ENCODE measurements around the gene HBS1L. TPM values are rescaled to one million over a fixed set of nuclear protein-coding genes. Genes with fewer than 3 reads are reported as not detected.

Gene HBS1L
- polyA plus RNA-seq (2013) = 46.7 and 47.3 TPM in 2 replicates

GRCh38 chr6:135054569-135055498 is at the start of gene HBS1L:
TSS of gene HBS1L (minus strand) at chr6:135054822. CDS start at chr6:135054691, 131 bp downstream.
- peak within 1 kb of the TSS; percentile 78 for H3K4me2 ChIP-seq (ENCODE audit: low read length)
- peak within 1 kb of the TSS; percentile 99 for H3K9ac ChIP-seq (ENCODE audit: low read length)
- H3K79me2 ChIP-seq (ENCODE audit: control insufficient read depth, insufficient read depth, low read length, poor library complexity) = peaks cover 8% of the 10 kb centered on the region
- H4K8ac ChIP-seq (ENCODE audit: low read depth, low read length) = peak within 1 kb of the TSS; percentile 99
- H3K36me3 ChIP-seq (ENCODE audit: control insufficient read depth in 1 of 2, insufficient read depth in 2 of 2, low read length in 2 of 2) = no peaks in the 10 kb centered on the region
- H3K23ac ChIP-seq (ENCODE audit: low read length) = no peak within 1 kb of the TSS
- peak within 1 kb of the TSS; percentile 94 for H3K4me3 ChIP-seq (ENCODE audit: low read depth, low read length)
- H2AFZ ChIP-seq (ENCODE audit: insufficient read depth, low read length, poor library complexity) = peak within 1 kb of the TSS; percentile 79
- peak within 1 kb of the TSS; percentile 98 for H4K12ac ChIP-seq (ENCODE audit: low read depth, low read length)
- DNase-seq = peak; percentile 99 to 100
- H2BK5ac ChIP-seq (ENCODE audit: low read depth, low read length, poor library complexity) = peak within 1 kb of the TSS; percentile 34
- no peak within 1 kb of the TSS for H2BK12ac ChIP-seq (ENCODE audit: low read length)
- WGBS (ENCODE audit: extremely low coverage, insufficient coverage, insufficient read length) = no CpG with 5 or more reads among the region's 53 CpGs
- peak within 1 kb of the TSS; percentile 82 for H4K91ac ChIP-seq (ENCODE audit: low read depth, low read length)
- peaks cover 0 to 4% of the 10 kb centered on the region in 2 experiments for H3K4me1 ChIP-seq (ENCODE audit: control insufficient read depth in 1 of 2, insufficient read depth in 2 of 2, low read length in 2 of 2)
- peak within 1 kb of the TSS; percentile 74 for H2BK120ac ChIP-seq (ENCODE audit: insufficient read depth, low read length, poor library complexity)
- peak within 1 kb of the TSS; percentile 92 for H2AK5ac ChIP-seq (ENCODE audit: low read length)
- peak within 1 kb of the TSS; percentile 91 for H3K14ac ChIP-seq (ENCODE audit: low read length)
- peak within 1 kb of the TSS; percentile 44 for H3K27ac ChIP-seq (ENCODE audit: low read depth, low read length)
- peaks cover 8% of the 10 kb centered on the region for H3K79me1 ChIP-seq (ENCODE audit: low read length)
- no peaks in the 10 kb centered on the region for H3K27me3 ChIP-seq (ENCODE audit: insufficient read depth, low read length)
- H3K9me3 ChIP-seq (ENCODE audit: insufficient read depth, low read depth, low read length) = no peaks in the 10 kb centered on the region
- H3K18ac ChIP-seq (ENCODE audit: low read length) = peak within 1 kb of the TSS; percentile 72
- H3K4ac ChIP-seq (ENCODE audit: low read depth, low read length) = peak within 1 kb of the TSS; percentile 85

- no peaks in the 10 kb centered on the region for H3K79me2 ChIP-seq (ENCODE audit: control insufficient read depth, insufficient read depth, low read length, poor library complexity)
These were observed 49.6 kb upstream of the HBS1L start for GRCh38 chr6:135104199-135104598.

GRCh38 chr6:135102191-135102590 is 47.6 kb upstream of the HBS1L start:
- no peak for DNase-seq
- Histone ChIP-seq H3K18ac (ENCODE audit: low read length) (no peak overlapping the region), H2AK5ac (ENCODE audit: low read length) (no peak overlapping the region), H3K4me3 (ENCODE audit: low read depth, low read length) (no peak overlapping the region), H4K8ac (ENCODE audit: low read depth, low read length) (no peak overlapping the region), H3K4me2 (ENCODE audit: low read length) (no peak overlapping the region), H3K79me1 (ENCODE audit: low read length) (no peaks in the 10 kb centered on the region), H3K9ac (ENCODE audit: low read length) (no peak overlapping the region), H4K12ac (ENCODE audit: low read depth, low read length) (no peak overlapping the region), H3K4me1 (ENCODE audit: control insufficient read depth in 1 of 2, insufficient read depth in 2 of 2, low read length in 2 of 2) (no peaks in the 10 kb centered on the region), H3K36me3 (ENCODE audit: control insufficient read depth in 1 of 2, insufficient read depth in 2 of 2, low read length in 2 of 2) (no peaks in the 10 kb centered on the region), H3K4ac (ENCODE audit: low read depth, low read length) (no peak overlapping the region), H3K79me2 (ENCODE audit: control insufficient read depth, insufficient read depth, low read length, poor library complexity) (no peaks in the 10 kb centered on the region), H3K9me3 (ENCODE audit: insufficient read depth, low read depth, low read length) (no peaks in the 10 kb centered on the region), H3K14ac (ENCODE audit: low read length) (no peak overlapping the region), H2BK5ac (ENCODE audit: low read depth, low read length, poor library complexity) (no peak overlapping the region), H3K27me3 (ENCODE audit: insufficient read depth, low read length) (no peaks in the 10 kb centered on the region), H3K23ac (ENCODE audit: low read length) (no peak overlapping the region), H3K27ac (ENCODE audit: low read depth, low read length) (no peak overlapping the region), H4K91ac (ENCODE audit: low read depth, low read length) (no peak overlapping the region), H2AFZ (ENCODE audit: insufficient read depth, low read length, poor library complexity) (no peak overlapping the region), H2BK120ac (ENCODE audit: insufficient read depth, low read length, poor library complexity) (no peak overlapping the region), H2BK12ac (ENCODE audit: low read length) (no peak overlapping the region)

More at GRCh38 chr6:135104199-135104598, 49.6 kb upstream of the HBS1L start:
- no peak overlapping the region for H4K12ac ChIP-seq (ENCODE audit: low read depth, low read length)
- no CpG with 5 or more reads among the region's 4 CpGs for WGBS (ENCODE audit: extremely low coverage, insufficient coverage, insufficient read length)
- no peak overlapping the region for H3K14ac ChIP-seq (ENCODE audit: low read length)
- H2AFZ ChIP-seq (ENCODE audit: insufficient read depth, low read length, poor library complexity) = no peak overlapping the region
- no peak overlapping the region for H2BK5ac ChIP-seq (ENCODE audit: low read depth, low read length, poor library complexity)
- H2BK12ac ChIP-seq (ENCODE audit: low read length) = no peak overlapping the region
- H3K4ac ChIP-seq (ENCODE audit: low read depth, low read length) = no peak overlapping the region
- no peak overlapping the region for H3K9ac ChIP-seq (ENCODE audit: low read length)
- H3K36me3 ChIP-seq (ENCODE audit: control insufficient read depth in 1 of 2, insufficient read depth in 2 of 2, low read length in 2 of 2) = no peaks in the 10 kb centered on the region
- H3K4me2 ChIP-seq (ENCODE audit: low read length) = no peak overlapping the region
- no peaks in the 10 kb centered on the region for H3K27me3 ChIP-seq (ENCODE audit: insufficient read depth, low read length)
- no peak overlapping the region for H3K4me3 ChIP-seq (ENCODE audit: low read depth, low read length)
- H3K27ac ChIP-seq (ENCODE audit: low read depth, low read length) = no peak overlapping the region
- DNase-seq = no peak
- no peak overlapping the region for H2BK120ac ChIP-seq (ENCODE audit: insufficient read depth, low read length, poor library complexity)
- H3K23ac ChIP-seq (ENCODE audit: low read length) = no peak overlapping the region
- no peak overlapping the region for H3K18ac ChIP-seq (ENCODE audit: low read length)
- no peaks in the 10 kb centered on the region for H3K4me1 ChIP-seq (ENCODE audit: control insufficient read depth in 1 of 2, insufficient read depth in 2 of 2, low read length in 2 of 2)
- H2AK5ac ChIP-seq (ENCODE audit: low read length) = no peak overlapping the region
- no peak overlapping the region for H4K8ac ChIP-seq (ENCODE audit: low read depth, low read length)
- no peaks in the 10 kb centered on the region for H3K9me3 ChIP-seq (ENCODE audit: insufficient read depth, low read depth, low read length)
- no peak overlapping the region for H4K91ac ChIP-seq (ENCODE audit: low read depth, low read length)
- no peaks in the 10 kb centered on the region for H3K79me1 ChIP-seq (ENCODE audit: low read length)

- H2BK5ac ChIP-seq (ENCODE audit: low read depth, low read length, poor library complexity) = no peak overlapping the region
- H3K18ac ChIP-seq (ENCODE audit: low read length) = no peak overlapping the region
- no peaks in the 10 kb centered on the region for H3K27me3 ChIP-seq (ENCODE audit: insufficient read depth, low read length)
- H3K9me3 ChIP-seq (ENCODE audit: insufficient read depth, low read depth, low read length) = no peaks in the 10 kb centered on the region
- H3K4ac ChIP-seq (ENCODE audit: low read depth, low read length) = no peak overlapping the region
- no peak overlapping the region for H2AK5ac ChIP-seq (ENCODE audit: low read length)
- H3K27ac ChIP-seq (ENCODE audit: low read depth, low read length) = no peak overlapping the region
- H4K12ac ChIP-seq (ENCODE audit: low read depth, low read length) = no peak overlapping the region
- H2BK120ac ChIP-seq (ENCODE audit: insufficient read depth, low read length, poor library complexity) = no peak overlapping the region
- no peaks in the 10 kb centered on the region for H3K36me3 ChIP-seq (ENCODE audit: control insufficient read depth in 1 of 2, insufficient read depth in 2 of 2, low read length in 2 of 2)
- H4K8ac ChIP-seq (ENCODE audit: low read depth, low read length) = no peak overlapping the region
- no peak overlapping the region for H3K9ac ChIP-seq (ENCODE audit: low read length)
- no peak overlapping the region for H4K91ac ChIP-seq (ENCODE audit: low read depth, low read length)
- H2AFZ ChIP-seq (ENCODE audit: insufficient read depth, low read length, poor library complexity) = no peak overlapping the region
- WGBS (ENCODE audit: extremely low coverage, insufficient coverage, insufficient read length) = no CpG with 5 or more reads among the region's 5 CpGs
- no peaks in the 10 kb centered on the region for H3K79me1 ChIP-seq (ENCODE audit: low read length)
- no peaks in the 10 kb centered on the region for H3K79me2 ChIP-seq (ENCODE audit: control insufficient read depth, insufficient read depth, low read length, poor library complexity)
- H3K4me1 ChIP-seq (ENCODE audit: control insufficient read depth in 1 of 2, insufficient read depth in 2 of 2, low read length in 2 of 2) = no peaks in the 10 kb centered on the region
- H3K23ac ChIP-seq (ENCODE audit: low read length) = no peak overlapping the region
- no peak overlapping the region for H3K14ac ChIP-seq (ENCODE audit: low read length)
- no peak for DNase-seq
- no peak overlapping the region for H2BK12ac ChIP-seq (ENCODE audit: low read length)
- H3K4me3 ChIP-seq (ENCODE audit: low read depth, low read length) = no peak overlapping the region
- no peak overlapping the region for H3K4me2 ChIP-seq (ENCODE audit: low read length)
These were observed 42.5 kb upstream of the HBS1L start for GRCh38 chr6:135097172-135097571.

All from trophoblast cell (in vitro differentiated cells and primary cell).